IPS-11a (cell line): ENCODE measurements around the gene TM9SF3.

Source experiments
- H3K4me3 ChIP-seq: one replicate; pipeline ENCODE4 v1.5.1; 2013; ENCODE audit warnings: low read depth, low read length, control low read depth

Gene TM9SF3

DNA sequence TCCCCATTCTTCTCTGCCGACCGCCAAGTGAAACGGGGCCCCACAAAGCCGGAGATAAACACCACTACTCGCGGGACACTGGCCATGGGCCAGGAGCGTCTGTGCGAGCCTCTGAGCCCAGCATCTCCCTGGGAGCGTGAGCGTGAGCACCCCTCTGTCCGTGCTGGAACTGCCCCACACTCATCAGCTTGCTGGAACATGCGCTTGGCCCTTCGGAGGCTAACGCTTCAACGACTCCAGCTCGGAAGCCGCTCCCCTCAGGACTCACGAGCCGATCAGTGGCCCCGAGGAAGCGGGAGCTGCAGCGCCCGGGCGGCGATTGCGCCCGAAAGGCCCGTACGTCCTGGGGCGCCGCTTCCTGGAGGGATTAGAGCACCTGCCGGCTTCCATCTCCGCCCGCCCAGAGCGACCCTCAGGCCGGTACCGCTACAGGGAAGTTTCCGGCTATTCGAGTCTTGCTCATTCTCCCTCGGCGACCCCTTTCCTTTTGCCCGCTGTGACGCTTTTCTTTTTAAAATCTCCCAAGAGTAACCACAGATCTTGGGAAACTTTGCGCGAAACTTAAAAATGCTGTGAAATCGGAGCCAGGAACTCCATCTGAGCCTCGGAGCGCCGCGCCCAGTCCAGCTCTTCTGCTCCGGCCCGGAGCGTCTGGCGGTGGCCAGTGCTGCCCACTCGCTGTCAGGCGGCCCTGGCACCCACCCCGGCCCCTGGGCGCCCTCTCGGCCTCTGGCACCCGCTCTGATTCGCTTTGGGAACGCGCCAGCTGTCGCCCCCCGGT, 74.1 kb downstream of the TM9SF3 start:
- peak overlapping the region; percentile 39 for H3K4me3 ChIP-seq

DNA sequence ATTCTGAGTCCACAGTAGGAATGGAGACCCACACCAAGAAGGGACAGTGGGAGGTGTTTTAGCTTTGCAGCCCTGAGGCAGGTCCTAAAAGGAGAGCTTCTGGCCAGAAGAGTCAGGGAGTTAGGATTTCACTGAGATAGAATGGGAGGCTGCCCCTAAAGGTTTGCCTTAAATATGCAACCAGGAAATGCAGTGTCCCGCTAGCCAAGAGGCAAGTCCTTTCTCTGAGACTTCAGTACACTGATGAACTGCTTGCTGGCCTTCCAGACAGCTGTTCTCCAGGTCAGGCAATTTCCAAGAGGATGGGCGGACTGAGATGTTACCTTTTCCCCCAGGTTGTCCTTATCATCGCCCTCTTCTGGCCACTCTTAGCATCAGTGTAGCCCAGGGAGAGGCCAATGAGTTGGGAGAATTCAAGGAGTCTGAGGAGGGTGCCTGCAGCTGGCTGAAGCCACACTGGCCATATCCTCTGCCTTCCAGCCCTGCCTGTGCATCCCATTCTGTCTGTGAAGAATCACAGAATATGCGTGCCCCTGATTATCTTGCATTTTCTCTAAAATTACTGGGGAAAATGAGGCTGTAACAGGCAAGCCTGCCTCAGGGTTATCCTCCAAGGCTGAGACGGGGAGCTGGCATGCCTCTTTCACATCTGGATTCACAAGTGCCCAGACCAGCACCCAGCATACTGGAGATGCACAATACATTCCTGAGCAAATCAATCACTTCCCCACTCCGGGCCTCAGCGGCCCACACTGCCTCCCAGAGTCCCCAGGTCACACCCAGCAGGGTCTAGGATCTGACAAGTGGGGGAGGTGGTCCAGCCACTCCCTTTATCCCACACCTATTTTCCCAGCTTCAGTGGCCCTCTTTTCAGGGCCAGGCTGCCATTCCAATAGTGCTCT, 75.5 kb downstream of the TM9SF3 start:
- H3K4me3 ChIP-seq, result no peak overlapping the region

DNA sequence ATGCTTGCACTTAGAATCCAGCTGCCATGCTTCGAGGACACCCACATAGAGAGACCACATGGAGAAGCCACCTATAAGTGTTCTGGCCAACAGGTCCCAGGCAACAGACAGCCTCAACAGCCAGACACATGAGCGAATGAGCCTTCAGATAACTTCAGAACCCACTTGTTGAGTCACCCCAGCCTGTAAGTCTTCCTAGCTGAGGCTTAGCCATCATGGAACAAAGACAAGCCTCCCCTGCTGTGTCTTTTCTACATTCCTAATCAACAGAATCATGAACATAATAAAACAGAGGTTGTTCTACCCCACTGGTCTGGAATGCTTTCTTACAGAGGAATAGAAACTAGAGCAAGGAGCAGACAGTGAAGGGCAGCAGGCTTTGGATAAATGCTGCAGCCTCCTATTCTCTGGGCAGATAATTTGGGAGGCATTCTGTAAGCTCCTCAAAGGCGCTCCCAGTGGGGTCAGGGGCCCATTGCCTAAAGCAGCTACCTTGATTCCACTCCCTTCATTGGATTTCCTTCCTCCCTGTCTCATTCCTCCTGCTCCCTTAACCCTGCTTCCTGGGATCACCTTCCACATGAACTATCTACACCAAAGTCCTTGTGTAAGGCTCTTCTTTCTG, 77.7 kb downstream of the TM9SF3 start:
- no peak overlapping the region for H3K4me3 ChIP-seq

DNA sequence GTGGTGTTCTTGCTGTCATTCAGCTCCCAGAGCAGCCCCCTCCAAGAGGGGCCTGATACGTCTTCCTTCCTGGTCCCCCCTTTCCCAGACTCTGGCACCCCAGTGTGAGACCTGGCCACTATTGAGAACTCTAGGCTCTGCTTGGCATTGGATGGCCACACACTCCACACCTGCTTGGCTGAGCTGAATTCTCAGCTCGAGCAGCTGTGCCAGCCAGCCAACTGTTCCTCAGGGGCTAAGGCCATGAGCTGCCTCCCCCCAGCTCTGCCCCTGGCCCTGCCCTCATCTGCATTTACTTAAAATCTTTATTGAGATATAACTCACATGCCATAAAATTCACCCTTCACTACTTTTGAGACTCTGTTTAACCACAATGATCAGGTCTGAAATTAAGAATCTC, 79.8 kb downstream of the TM9SF3 start:
- H3K4me3 ChIP-seq, result no peak overlapping the region

DNA sequence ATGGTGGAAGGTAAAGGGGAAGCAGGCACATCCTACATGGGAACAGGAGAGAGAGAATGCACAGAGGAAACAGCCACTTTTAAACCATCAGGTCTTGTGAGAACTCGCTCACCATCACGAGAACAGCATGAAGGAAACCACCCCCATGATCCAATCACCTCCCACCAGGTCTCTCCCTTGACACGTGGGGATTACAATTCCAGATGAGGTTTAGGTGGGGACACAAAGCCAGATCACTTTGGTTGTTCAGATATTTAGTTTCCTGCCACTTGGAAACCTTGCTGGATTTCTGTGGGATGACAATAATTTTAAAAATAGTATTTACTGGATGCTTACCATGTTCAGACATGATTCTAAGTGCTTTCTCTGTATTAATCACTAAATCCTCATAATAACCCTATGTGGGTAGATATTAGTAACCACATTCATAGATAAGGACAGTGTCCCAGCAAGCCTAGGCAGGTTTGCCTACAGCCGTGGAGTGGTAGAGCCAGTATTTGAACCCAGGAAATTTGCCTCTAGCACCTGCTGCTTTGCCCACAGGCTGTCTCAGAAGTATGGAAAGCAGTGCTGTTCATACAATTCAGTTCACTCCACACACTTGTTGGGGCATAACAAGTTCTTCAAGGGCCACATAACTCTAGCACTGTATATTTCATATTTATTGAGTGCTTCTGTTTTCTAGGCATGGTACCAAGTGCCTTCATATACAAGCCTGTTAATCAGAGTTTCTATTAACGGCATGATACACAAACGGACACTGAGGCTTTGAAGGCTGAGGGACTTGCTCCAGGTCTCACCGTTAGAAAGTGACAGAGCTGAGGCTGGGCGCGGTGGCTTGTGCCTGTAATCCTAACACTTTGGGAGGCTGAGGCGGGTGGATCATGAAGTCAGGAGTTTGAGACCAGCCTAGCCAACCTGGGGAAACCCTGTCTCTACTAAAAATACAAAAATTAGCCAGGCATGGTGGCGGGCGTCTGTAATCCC, 81.4 kb downstream of the TM9SF3 start:
- H3K4me3 ChIP-seq, result no peak overlapping the region

DNA sequence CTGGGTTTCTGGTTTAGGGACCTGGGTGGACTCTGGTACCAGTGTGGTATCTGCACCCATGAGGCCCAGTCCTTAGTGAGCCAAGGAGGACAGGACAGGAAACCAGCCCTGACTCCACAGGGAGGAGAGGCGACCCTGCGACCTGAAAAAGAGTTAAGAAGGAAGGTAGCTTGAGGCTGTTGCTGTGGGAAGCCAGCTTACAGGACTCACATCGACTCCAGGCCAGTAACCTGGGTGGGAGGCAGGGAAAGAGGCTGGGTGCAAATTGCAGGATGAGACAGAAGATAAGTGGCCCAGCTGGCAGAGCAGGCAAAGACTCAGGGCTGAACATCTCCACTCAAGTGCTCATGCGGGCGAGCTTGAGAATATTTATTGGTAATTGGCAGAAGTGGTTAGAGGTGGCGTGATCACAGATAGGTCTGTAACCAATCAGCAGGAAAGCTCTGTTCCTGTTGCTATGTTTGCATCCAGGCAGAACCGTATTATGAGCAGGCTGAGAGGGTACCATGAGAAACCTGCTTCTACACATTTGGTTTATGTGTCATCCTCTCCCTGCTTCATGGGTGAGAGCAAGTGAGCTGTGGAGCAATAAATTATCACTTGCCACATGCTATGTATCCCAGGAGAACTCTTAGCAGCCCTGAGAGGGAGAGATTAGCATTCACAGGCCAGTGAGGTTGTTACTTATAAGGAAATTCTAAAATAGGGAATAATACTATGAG, 84.1 kb downstream of the TM9SF3 start:
- H3K4me3 ChIP-seq, result no peak overlapping the region

DNA sequence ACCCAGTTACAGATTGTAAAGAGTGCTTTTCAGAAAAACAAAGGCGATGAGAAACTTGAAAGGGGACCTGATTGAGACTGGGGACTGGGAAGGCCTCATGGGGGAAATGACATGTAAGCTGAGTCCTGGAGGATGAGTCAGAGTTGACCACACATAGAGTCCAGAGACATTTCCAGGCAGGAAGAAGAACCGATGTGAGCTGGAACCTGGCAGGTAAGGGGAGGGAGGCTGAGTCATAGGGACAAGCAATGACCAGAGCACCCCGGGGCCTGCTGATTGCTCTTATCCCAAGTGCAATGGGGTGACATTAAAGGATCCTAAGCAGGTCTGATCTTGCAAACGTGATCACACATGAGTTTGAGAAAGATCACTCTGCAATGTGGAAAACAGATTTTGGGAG, 84.8 kb downstream of the TM9SF3 start:
- no peak overlapping the region for H3K4me3 ChIP-seq

DNA sequence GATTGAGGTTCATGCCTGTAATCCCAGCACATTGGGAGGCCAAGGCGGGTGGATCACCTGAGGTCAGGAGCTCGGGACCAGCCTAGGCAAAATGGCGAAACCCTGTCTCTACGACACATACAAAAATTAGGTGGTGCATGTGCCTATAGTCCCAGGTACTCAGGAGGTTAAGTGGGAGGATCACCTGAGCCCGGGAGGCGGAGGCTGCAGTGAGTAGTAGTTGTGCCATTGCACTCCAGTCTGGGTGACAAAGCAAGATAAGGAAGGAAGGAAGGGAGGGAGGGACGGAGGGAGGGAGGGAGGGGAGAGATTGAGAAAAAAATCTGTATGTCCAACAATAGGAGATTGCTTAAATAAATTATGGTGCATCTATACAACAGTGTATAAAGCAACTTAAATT, 86.3 kb downstream of the TM9SF3 start:
- no peak overlapping the region for H3K4me3 ChIP-seq

DNA sequence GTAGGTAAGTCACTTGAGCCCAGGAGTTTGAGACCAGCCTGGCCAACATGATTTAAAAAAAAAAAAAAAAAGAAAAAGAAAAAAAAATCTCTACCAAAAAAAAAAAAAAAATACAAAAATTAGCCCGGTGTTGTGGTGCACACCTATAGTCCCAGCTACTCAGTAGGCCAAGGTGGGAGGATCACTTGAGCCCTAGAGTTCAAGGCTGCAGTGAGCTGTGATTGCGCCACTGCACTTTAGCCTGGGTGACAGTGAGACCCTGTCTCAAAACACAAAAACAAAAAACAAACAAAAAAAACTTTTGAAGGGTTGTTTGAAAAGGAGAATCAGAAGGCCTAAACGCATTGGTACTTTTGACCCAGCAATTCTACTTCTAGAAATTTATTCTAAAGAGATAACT, 86.8 kb downstream of the TM9SF3 start:
- H3K4me3 ChIP-seq, result no peak overlapping the region

DNA sequence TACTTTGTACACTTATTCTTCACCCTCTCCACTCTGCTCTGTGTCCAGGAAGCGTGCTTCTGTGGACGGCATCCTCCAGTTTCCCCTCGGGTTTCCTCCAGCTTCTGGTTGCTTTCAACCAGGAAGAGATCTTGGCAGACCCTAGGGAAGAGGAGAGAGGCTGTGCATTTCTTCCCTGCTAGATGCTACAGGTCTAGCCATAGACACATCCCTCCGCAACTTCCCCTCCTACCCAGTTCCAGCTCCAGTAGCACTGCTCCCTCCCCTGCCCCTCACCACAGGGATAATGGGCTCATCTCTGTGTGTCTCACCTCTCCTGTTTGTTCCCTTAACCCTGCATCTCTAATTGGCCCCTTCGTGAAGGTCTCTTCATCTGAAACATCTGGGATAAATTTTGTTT, 89.4 kb downstream of the TM9SF3 start:
- no peak overlapping the region for H3K4me3 ChIP-seq

DNA sequence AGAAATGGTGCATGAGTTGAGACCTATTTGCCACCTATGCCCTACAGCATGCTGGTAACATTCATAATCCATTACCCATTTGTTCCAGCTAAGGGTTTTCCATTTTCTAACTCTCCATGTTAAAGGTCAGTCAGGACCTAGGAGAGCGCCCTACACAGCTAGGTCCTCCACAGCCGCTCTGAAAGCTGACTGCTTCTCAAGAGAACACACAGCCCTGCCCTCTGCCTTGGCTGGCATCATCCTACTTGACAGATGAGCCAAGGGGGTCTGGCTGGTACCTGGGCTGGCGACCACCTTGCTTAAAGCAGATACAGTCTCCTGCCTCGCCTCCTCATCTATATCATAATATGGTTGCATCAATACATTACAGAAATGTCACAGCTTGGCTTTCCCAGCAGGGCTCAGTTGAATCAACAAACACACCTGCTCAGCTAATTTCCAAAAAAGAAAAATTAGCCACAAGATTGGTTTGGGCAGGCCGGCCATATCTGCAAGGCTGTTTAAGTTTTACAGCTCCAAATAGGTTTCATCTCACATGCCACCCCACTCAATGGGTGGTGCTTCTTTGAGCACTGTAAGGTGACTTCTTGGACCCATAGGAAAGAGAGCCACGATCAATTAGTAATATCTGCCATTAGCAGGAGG, 90.4 kb downstream of the TM9SF3 start:
- no peak overlapping the region for H3K4me3 ChIP-seq

DNA sequence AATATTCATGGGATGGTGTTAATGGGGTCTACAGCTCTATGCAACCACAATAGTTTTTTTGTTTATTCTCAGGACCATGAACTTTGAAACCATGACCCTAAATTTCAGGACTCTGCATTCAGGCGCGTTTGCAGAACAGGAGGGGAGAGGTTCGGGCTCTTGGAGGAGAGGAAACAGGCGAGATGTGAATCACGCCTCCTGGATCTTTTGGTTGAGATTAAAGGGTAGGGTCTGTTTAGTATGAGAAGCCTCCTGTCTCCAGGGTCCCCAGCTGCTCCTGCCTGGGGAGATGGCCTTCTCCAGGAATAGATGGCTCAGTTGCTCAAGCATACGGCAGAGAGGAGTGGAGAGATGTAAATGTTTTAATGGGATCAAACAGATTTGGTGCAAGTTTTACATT, 91.3 kb downstream of the TM9SF3 start:
- no peak overlapping the region for H3K4me3 ChIP-seq

DNA sequence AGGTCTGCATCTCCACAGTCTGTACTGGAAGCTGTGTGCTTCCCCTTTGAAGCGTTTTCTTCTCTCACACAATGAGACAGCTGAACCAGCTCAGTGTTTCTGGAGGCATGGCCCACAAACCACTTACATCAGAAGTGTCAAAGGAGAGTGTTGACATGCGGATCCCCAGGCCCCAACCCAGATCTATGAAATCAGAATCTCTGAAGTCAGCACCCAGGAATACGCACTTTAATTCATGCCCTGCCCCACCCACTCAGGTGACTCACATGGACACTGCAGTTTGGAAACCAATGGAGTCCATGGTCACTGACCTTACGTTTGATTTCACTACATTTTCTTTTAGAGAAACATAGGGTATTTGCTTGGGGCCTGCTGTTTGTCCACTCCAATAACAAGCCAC, 92.1 kb downstream of the TM9SF3 start:
- H3K4me3 ChIP-seq, result no peak overlapping the region

DNA sequence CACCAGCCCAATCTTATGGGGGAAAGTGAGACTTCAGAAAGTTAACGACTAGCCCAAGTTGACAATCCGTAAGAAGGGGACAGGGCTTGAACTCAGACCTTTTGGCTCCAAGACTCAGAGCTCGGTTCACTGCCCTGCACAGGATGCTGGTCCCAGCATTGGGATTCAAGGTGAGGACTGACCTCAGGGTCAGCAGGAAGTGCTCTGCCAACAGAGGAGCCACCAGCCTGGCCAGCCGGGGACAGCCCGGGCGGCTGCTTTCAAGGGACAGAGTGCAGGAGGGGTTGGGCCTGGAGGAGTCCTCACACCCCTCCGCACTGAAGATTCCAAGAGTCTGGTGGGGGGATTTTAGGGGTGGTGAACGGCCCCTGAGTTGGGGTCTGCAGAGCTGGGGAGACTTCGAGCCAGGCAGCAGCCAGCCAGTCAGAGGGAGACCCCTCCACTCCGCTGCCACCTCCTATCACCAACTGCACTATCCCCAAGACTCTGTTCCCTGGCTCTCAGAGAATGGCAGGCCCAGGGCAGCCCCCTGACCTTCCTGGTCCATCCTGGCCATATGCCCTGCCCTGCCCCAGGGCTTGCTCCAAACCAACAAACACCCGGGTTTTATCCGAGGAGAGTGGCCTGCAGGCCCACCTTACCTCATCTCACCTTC, 92.8 kb downstream of the TM9SF3 start:
- H3K4me3 ChIP-seq, result no peak overlapping the region

DNA sequence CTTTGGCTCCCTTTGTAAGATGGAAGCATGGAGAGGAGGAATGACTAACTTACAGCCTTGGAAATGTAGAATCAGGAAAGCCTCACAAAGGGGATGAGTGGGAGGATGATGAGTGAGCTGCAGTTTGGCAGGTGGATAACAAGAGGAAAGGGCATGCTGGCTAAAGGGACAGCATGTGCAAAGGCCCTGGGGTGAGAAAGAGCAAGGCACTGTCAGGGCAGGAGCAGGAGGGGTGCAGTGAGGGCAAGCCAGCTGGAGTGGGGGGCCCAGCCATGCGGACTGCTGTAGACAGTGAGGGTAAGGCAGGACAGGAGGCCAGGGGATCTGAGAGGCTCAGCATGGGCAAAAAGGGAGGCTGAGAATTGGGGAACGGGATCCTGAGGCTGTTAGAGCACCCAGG, 93.6 kb downstream of the TM9SF3 start:
- H3K4me3 ChIP-seq, result no peak overlapping the region

DNA sequence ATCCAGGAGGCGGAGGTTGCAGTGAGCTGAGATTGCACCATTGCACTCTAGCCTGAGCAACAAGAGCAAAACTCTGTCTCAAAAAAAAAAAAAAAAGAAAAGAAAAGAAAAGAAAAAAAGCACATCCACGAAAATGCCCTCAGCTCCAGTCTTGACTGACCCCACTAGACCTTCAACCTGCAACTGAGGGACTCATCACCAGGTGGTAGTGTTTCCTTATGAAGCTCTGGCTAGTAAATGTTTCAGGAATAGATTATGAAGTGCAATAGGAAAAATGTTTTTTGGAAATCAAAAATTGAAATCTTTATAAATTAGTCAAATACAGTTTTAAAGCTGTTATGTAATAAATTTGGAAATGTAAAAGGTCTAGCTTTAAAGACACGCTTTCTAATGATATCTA, 95.5 kb downstream of the TM9SF3 start:
- no peak overlapping the region for H3K4me3 ChIP-seq

DNA sequence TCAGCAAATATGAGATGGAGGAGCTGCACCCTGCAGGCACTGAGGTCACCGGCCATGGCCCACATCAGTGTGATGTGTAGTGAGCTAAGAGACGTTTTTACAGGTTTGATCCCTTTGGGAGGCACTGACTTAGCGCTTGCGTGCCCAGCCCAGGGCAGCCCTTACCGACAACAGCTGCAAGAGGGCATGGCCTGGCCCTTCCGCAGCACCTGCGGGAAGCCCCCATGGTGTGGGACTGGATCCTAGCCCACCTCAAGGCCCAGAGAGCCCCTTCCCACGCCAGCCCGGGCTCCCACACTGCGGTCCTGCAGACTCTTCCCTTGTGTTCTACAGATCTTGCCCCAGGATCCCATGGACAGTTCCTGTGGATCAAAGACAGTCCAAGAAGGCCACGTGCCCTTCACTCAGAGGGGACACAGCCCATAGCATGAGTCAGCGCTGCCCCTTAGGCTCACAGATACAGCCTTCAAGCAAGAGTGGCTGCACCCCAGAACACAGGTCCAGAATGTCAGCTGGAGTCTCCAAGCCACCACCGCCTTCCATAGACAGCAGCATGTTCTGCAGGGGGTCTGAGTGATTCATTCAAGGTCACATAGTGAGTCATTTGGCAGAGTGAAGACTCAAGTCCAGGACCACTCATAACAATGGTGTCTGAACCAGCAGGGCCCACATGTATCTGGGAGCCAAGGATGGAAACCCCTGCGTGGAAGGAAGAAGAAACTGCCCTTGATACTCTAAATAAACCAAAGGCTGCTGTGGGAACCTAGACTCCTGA, 98.5 kb downstream of the TM9SF3 start:
- no peak overlapping the region for H3K4me3 ChIP-seq
